ENCODE measurements around the gene KAT6B.

GRCh38 chr10:75074711-75075445, 248.5 kb downstream of the KAT6B start:
- TF ChIP-seq CTCF (IDR thresholded peaks at IDR 0.05) (no peak), POLR2A (IDR thresholded peaks at IDR 0.05; ENCODE audit: low read depth) (no peak)
